ENCODE results near the gene FAM228B. TPM values are rescaled to one million over a fixed set of nuclear protein-coding genes. Genes with fewer than 3 reads are reported as not detected.
"Not testable (repeated sequence)": the region's sequence is repeated elsewhere in the genome, so short reads cannot be mapped to it uniquely, and the experiment has no call there.

FAM228B gene
- polyA plus RNA-seq (2013, experiment 1 of 2; ENCODE audit: insufficient read length) = 5.5 TPM
- polyA plus RNA-seq (2013, experiment 2 of 2; ENCODE audit: insufficient read length) = 9.6 TPM

DNA sequence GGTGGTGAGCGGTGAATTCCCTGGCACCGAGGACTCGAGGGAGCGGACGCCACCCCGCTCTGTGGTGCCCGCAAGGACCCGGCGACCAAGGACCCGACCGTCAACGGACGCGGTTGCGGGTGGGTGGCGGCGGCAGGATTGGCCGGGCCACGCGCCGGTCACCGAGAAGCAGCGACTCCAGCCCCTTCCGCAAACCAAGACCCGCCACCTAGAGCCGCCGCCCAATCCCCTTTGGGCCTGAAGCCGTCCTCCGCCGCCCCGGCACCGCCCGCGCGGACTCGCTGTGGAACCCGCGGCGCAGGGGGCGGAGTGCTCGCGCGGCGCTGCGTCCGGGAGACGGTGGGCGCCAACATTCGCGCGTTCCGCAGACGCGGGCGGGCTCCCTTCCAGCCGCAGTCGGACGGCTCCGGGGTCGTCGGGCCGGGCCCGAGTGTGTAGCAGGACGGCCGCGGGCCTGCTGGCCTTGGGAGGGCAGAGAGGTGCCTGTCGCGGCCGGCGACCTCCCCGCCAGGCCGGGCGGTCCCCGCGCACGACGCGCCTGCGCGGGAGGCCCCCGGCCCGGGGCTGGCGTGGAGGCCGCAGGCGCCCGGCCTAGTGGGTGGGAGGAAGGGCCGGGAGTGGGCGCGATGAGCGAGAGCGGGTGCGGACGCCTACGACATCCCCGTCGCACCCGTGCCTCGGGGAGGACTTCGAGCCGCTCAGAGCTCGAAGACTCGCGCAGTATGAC is at the start of gene FAM228B, which contains the start of gene PFN4:
Gene FAM228B, plus strand, starts transcription at position 275 of the 727 bp plus-strand sequence. CDS start 893 bp downstream, outside the sequence.
Gene PFN4, minus strand, starts transcription at position 140 of the 727 bp plus-strand sequence. CDS start 799 bp downstream, outside the sequence.
- DNase-seq = peak; percentile 87

GRCh38 chr2:24073816-24074215 is 49.5 kb upstream of the FAM228B start:
- DNase-seq = no peak

GRCh38 chr2:24075259-24075658 is 48.0 kb upstream of the FAM228B start:
- no peak for DNase-seq

DNA sequence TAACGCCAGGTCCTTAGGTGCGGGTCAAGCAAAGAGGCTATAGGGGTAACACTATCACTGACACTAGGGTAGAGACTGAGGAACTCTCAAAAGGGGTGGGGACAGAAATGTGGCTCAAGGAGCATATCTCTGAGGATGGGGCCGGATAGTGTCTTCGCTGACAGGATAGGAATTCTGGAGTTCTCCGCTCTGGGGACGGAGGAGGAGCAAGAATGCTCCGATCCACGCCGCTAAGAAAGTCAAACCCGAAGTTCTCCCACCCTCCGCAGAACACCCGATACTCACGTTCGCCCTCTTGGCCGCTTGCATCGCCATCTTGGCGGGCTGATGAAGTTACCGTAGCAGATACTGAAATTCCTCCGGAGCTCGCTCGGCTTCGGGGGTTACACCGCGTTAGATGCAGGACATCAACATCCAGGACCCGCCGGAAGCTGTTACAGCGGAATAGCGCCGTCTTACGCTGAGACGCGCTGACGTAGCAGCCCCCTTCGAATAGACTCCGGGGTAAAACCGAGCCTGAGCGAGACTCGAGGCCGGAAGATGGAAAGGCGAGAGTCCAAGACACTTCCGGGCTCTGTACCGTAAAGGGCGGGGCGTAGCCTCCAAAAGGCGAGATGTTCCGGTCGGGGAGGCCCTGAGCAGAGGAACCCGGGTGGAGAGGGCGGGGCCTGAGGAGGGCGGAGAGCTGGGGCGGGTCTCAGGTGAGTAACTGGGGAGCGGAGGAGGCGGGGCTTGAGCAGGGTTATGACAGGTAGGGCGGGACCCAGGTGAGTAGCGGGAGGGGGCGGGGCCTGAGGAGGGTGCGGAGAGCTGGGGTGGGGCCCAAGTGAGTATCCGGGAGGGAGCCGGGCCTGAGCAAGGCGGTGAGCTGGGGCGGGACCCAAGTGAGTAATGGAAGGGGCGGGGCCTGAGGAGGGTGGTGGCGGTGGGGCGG is 47.1 kb upstream of the FAM228B start, which contains the start of gene SF3B6:
Gene SF3B6, minus strand, starts transcription at position 412 of the 934 bp plus-strand sequence. Its CDS starts 97 bp downstream, at position 315.
- DNase-seq = peak; percentile 99

DNA sequence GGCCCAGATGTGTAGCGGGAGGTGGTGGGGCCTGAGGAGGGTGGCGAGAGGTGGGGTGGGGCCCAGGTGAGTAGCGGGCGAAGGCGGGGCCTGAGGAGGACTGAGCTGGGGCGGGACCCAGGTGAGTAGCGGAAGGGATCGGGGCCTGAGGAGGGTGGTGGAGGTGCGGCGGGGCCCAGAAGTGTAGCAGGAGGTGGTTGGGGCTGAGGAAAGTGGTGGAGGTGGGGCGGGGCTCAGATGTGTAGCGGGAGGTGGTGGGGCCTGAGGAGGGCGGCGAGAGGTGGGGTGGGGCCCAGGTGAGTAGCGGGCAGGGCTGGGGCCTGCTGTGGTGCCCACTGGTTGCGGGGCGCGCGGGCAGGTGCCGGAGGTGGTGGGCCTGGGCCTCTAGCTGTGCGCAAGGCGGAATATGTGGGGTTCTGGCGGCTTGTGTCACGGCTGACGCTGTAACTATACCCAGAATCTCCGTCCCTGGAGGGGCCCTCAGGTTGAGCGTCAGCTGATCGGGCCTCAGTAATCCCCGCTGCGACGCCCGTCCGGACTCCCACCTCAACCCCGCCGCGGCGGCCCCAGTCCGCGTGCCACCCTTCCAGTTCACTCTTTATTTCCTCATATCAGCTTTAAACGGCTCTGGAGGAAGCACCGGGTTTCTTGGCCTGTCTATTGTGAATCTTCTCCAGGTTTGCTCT is 46.3 kb upstream of the FAM228B start:
- no peak for DNase-seq

DNA sequence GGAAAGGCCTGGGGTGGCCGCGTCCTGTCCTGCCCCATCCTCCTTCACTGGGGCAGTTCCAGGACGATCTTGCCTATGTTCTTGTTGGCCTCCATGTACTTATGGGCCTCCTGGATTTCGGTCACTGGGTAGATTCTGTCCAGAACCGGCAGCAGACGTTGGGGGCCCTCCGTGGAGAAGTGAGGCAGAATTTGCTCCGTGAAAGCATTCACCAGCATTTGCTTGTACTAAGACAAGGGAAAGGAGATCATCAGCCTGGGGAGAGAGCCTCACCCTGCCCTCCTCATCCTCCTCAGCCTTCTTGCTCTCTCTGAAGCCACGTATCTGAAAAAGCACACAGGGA is 45.8 kb upstream of the FAM228B start:
- DNase-seq = peak; percentile 6

GRCh38 chr2:24077879-24078278 is 45.4 kb upstream of the FAM228B start:
- no peak for DNase-seq

GRCh38 chr2:24080701-24081100 is 42.6 kb upstream of the FAM228B start:
- no peak for DNase-seq

- no peak for DNase-seq
Observed at GRCh38 chr2:24082787-24083566, 40.3 kb upstream of the FAM228B start.

DNA sequence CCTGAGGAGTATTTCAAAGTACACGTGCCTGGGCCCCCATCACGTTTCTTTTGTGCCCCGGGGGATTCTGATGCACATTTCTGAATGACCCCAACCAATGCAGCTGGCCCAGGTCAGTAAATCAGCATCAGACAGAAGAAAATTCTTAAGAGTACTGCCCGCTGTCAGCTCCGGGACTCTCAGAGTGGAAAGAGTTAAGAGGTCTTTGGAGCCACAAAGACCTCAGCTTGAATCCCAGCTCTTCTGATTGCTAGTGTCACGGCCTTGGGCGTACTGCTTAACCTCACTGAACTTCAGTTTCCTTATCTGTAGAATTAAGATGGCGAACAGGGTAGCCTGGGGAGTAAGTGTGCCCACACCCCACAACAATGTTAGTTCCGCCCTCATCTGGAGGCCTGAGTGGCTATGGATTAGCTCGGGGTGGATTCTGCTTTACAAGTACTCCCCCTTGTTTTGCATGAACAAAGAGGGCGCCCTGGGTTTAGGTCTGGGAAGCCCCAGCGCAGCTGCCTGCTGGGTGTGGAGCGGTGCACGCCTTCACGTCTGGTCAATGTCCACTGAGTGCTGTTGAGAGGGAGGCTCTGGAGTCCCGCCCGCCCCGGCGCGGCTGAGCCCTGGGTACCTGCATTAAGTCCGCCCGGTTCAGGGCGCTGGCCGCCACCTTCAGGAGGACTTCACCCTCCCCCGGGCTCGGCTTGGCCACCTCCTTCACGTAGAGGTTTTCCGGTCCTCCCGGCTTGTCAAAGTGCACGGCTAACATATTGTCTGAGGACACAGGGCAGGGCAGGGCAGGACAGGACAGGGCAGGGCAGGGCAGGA is 39.5 kb upstream of the FAM228B start:
- DNase-seq = peak; percentile 83

DNA sequence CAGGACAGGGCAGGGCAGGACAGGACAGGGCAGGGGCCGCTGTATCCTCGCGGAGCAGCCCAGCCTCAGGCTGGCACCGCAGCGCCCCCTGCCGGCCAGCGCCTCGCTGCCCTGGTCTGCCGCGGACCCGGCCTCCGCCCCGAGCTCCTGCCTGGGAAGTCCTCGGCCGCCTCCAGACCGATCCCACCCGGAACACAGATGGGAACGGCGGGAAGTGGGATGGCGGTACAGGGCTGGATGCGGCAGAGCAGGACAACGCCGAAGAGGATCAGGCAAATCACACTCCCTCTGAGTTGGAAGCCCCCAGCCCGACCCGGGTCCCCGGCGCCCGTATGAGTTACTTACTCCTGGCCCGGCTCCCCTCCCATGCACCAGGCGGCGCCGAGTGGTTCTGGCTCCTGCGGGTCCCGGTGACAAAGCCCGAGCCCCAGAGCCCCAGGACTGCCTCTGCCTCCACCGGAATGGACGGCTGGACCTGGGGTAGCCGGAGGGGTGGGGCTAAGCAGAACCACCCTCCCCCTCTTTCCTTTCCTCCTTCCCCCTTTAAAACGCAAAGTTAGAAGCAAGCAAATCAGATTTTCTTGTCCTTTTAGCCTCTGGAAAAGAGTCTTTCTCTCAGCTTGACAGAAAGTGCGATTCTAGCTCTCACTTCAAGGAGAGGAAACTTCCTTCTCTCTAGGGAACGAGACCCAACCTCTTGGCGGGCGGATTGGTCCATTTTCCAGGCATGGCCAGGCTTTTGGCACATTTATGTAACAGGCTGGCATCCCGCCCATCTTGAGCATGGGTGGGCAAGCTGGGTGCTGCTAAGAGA is 38.7 kb upstream of the FAM228B start, which contains the start of gene TP53I3:
Gene TP53I3, minus strand, starts transcription at position 449 of the 814 bp plus-strand sequence. CDS start 508 bp downstream, outside the sequence.
- peak; percentile 89 for DNase-seq

DNA sequence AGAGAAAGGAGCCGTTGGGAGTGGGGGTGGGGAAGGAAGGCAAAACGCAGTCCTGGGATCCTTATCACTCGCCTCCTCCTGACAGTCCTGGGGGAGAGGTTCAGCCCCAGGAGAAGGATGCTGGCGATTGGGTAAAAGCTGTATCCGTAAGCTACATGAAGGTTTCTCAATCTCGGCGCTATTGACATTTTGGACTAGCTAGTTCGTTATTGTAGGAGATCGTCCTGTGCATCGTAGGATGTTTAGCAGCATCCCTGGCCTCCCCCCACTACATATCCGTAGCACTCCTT is 38.1 kb upstream of the FAM228B start:
- no peak for DNase-seq

- no peak for DNase-seq
Observed at GRCh38 chr2:24086241-24086640, 37.0 kb upstream of the FAM228B start.

GRCh38 chr2:24087032-24087431 is 36.2 kb upstream of the FAM228B start:
- no peak for DNase-seq

GRCh38 chr2:24088821-24089359 is 34.4 kb upstream of the FAM228B start:
- DNase-seq = no peak

DNA sequence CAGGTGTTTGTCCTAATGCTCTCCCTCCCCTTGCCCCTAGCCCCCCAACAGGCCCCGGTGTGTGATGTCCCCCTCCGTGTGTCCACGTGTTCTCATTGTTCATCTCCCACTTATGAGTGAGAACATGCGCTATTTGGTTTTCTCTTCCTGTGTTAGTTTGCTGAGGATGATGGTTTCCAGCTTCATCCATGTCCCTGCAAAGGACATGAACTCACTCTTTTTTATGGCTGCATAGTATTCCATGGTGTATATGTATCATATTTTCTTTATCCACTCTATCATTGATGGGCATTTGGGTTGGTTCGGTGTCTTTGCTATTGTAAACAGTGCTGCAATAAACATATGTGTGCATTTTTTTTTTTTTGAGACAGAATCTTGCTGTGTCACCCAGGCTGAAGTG is 30.0 kb upstream of the FAM228B start:
- DNase-seq = not testable (repeated sequence)

- not testable (repeated sequence) for DNase-seq
Observed at GRCh38 chr2:24095171-24095677, 28.0 kb upstream of the FAM228B start.

DNA sequence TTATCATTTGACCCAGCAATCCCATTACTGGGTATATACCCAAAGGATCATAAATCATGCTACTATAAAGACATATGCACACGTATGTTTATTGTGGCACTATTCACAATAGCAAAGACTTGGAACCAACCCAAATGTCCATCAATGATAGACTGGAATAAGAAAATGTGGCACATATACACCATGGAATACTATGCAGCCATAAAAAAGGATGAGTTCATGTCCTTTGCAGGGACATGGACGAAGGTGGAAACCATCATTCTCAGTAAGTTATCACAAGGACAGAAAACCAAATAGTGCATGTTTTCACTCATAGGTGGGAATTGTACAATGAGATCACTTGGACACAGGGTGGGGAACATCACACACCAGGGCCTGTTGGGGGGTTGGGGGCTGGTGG is 22.5 kb upstream of the FAM228B start:
- not testable (repeated sequence) for DNase-seq

- no peak for DNase-seq
Observed at GRCh38 chr2:24101992-24102391, 21.3 kb upstream of the FAM228B start.
